GM12872 (cell line): Measurements from ENCODE around the gene DOC2B.

Source experiments
- TF ChIP-seq, protein P1 (sequence below): IDR thresholded peaks from 3 replicates; pipeline ENCODE4 v1.5.1; 2011; ENCODE audit warnings: low read depth, mild to moderate bottlenecking, low read length, moderate library complexity; ENCODE audit not compliant: insufficient read depth

The DOC2B gene

DNA sequence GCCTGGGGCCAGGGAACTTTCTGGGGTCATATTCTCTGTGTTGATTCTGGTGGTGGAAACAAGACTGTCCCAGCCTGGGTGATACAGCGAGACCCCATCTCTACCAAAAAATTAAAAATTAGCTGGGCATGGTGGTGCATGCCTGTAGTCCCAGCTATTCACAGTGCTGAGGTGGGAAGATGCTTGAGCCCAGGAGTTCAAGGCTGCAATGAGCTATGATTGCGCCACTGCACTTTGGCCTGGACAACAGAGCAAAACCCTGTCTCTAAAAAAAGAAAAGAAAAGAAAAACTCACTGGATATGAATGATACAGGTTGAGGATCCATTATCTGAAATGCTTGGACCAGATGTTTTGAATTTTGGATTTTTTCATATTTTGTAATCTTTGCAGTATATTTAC is 30.4 kb downstream of the DOC2B start:
- TF ChIP-seq, protein P1, sequence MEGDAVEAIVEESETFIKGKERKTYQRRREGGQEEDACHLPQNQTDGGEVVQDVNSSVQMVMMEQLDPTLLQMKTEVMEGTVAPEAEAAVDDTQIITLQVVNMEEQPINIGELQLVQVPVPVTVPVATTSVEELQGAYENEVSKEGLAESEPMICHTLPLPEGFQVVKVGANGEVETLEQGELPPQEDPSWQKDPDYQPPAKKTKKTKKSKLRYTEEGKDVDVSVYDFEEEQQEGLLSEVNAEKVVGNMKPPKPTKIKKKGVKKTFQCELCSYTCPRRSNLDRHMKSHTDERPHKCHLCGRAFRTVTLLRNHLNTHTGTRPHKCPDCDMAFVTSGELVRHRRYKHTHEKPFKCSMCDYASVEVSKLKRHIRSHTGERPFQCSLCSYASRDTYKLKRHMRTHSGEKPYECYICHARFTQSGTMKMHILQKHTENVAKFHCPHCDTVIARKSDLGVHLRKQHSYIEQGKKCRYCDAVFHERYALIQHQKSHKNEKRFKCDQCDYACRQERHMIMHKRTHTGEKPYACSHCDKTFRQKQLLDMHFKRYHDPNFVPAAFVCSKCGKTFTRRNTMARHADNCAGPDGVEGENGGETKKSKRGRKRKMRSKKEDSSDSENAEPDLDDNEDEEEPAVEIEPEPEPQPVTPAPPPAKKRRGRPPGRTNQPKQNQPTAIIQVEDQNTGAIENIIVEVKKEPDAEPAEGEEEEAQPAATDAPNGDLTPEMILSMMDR, result no peak

DNA sequence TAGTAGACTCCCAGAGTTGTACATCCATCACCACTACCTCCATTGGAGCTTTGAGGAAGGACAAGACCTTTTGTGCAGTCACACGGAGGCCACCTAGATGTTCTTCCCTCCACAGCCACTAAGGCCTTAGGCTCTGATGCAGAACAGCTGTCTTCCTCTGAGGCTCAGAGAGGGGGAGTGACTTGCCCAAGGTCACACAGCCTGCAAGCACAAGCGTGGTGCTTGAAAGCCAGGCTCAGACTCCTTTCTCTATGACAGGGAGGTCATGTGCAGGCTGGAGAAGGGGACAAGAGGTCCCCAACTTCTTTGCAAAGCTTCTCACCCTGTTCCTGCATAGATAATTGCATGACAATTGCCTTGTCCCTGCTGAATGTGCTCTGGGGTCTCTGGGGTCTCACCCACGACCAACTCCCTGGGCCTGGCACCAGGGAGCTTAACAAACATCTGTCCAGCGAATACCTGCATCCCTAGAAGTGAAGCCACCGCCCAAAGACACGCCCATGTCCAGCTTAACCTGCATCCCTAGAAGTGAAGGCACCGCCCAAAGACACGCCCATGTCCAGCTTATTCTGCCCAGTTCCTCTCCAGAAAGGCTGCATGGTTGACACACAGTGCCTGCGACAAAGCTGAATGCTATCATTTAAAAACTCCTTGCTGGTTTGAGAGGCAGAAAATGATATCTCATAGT is 31.4 kb downstream of the DOC2B start:
- TF ChIP-seq, protein P1, result no peak

DNA sequence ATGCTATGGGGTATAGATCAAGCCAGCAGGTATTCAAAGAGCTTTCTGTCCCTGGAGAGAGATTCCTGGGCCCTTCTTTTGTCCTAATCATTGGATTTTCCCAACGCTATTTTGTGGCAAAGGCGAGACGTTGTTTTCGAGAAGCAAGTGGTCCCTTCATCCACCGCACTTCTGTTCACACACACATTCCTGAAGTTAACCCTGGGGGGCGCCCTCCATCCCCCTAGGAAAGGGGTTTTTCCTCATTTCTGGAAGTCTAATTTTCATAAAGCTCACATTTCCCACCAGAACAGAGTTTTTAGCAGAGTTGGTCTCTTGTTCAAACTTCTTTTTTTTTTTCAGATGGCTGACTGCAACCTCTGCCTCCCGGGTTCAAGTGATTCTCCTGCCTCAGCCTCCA is 32.2 kb downstream of the DOC2B start:
- TF ChIP-seq, protein P1, result no peak

DNA sequence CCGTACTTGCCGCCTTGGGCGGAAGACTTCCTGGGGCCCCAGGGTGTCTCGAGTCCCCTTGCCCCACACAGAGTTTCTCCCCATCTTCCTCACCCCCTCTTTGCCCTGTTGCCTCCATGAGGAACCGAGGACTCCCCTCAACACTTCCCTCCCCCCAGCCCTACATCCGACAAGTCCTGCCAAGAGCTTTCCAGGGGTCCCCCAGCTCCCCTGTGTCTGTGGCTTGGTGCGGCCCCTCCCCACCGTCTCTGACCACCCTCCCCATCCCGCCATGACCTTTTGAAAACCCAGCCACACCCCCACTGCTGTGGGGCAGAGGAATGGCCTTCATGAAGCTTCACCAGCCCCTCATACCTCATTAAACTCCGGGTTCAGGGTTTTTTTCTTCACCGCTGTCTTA is 32.7 kb downstream of the DOC2B start:
- TF ChIP-seq, protein P1, result no peak

DNA sequence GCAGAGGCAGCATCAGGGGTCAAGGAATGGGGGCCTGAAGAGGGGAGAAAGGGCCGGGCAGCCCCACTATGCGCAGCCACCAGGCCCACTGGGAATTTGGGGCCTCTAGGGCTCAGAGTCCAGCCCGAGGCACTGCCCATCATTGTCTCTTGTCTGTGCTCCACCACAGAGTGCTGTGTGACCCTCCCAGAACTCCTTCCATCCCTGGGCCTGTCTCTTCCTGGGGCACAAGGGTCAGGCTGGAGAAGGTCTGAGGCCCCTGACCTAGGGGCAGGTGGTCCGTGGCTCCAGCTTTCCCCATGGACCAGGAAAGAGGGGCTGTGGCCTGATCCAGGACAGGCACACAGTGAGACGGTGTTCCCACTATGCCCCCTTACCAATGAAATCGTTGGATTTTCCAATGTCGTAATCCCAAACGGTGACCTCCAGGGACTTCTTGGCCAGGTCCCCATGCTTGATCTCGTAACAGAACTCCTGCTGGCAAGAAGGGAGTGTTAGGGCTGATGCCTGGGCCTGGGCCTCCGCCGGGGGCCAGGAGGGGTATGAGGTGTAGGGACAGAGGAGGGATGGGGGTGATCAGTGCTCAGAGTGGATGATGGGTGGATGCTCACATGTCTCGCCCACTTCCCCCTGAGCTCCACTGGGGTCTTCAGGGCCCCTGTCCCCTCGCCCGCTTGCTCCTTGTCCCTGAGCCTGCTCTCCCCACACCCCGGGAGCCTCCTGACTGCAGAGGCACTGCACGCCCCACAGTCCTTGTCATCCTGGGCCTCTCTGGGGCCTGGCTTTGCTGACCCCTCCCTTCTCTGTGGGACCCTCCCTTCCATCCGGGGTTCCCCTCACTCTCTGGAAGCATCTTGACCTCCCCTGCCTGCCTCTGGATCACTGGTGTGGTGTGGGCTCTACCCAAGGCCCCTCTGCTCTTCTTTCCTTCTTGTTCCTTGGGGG is 33.4 kb downstream of the DOC2B start:
- TF ChIP-seq, protein P1, result no peak

DNA sequence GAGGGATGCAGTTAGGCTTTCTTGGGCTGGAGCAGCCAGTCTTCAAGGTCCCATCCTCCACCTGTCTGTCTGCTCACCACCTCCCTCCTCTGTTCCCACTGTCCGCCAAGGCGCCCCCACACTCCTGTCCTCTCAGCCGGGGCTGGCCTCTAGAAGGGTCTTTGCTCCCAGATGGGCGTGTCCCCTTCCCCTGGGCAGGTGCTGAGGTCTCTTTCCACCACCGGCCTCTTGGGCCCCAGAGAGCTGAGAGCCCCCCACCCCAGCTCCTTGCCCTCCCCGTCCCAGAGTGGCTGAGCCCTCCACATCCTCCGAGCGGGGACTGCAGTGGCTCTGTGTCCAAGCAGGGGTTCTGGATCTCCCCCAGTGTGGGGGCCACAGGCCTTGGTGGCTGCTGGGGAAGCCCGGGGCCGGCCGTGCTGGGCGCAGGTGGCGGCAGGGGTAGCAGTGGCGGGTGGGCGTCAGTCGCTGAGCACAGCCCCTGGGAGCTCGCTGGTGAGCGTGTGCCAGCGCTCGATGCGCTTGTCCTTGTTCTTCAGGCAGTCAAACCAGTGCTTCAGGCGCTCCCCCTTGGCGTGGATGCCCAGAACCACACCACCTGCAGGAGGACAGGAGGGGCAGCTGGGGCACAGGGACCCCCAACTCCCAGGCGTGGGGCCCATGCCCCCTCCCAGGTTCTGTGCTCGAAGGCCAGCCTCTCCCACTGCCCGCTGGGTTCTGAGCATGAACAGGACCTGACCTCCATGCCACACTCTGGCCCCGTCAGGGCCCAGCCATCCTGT is 34.3 kb downstream of the DOC2B start:
- TF ChIP-seq, protein P1, result no peak

DNA sequence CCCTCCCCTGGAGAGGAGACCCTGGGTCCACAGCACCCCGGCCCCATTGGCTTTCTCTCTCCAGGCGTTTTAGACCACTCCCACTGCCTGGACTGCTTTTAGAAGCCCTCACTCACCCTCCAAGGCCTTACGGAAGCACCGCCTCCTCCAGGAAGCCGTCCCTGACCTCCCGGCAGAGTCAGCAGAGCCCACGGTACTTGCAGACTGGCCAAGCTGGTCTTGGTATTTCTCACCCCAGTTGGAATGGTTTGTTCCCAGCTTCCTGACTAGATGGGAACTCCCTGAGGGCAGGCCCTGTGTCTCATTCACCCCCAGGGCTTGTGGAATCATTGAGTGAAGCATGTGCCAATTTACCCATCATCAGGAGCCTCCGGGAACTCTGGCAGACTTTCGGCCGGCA is 34.9 kb downstream of the DOC2B start:
- TF ChIP-seq, protein P1, result no peak
